ENCODE results near the gene TDRD10. TPM values are rescaled to one million over a fixed set of nuclear protein-coding genes. Genes with fewer than 3 reads are reported as not detected.

TDRD10 gene
- total RNA-seq, 1 experiment from 2014 or later: 0.31 TPM

DNA sequence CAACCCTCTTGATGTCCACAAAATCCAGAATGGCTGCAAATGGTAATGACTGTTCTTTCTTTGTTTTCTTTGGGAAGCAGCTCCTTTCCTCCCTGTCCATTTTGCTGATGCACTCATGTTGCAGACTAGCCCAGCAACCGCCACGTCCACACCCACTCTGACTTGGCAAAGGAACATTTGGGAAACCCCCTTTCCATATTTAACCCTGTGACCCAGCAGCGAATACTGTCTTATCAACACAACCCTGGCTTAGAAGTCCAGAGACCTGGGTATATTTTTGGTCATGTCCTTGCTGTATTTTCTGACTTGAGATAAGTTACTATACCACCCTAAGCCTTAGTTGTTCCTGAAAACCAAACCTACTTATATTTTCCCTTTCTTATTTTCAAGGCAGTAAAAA, 18.3 kb downstream of the TDRD10 start:
- Histone ChIP-seq H3K23ac (ENCODE audit: insufficient read length, low read depth, low read length) (no peak overlapping the region), H3K56ac (ENCODE audit: insufficient read length, low read depth, low read length) (no peak overlapping the region), H3K27me3 (ENCODE audit: insufficient read depth, low read length) (no peaks in the 10 kb centered on the region), H3T11ph (ENCODE audit: low read length) (no peak overlapping the region), H3K4me2 (ENCODE audit: insufficient read depth, insufficient read length, low read length) (no peak overlapping the region), H4K91ac (ENCODE audit: insufficient read length, low read depth, low read length) (no peak overlapping the region), H3K79me1 (ENCODE audit: insufficient read depth, low read depth, low read length, poor library complexity, severe bottlenecking) (no peaks in the 10 kb centered on the region), H3K9me3 (ENCODE audit: control insufficient read depth, low read depth, low read length) (no peaks in the 10 kb centered on the region), H3K9ac (ENCODE audit: extremely low read depth, insufficient read length, low read length) (no peak overlapping the region), H3K14ac (ENCODE audit: insufficient read depth, low read length) (no peak overlapping the region), H3K4ac (ENCODE audit: low read depth, low read length) (no peak overlapping the region), H2BK15ac (ENCODE audit: low read depth, low read length) (no peak overlapping the region), H4K5ac (ENCODE audit: insufficient read length, low read depth, low read length) (no peak overlapping the region), H3K27ac (ENCODE audit: insufficient read length, low read depth, low read length) (no peak overlapping the region), H2BK20ac (ENCODE audit: low read depth, low read length, poor library complexity, severe bottlenecking) (no peak overlapping the region), H2BK120ac (ENCODE audit: low read depth, low read length, poor library complexity, severe bottlenecking) (no peak overlapping the region), H3K23me2 (ENCODE audit: insufficient read length, low read depth, low read length, poor library complexity, severe bottlenecking) (no peaks in the 10 kb centered on the region), H2AFZ (ENCODE audit: low read length) (no peak overlapping the region), H3K79me2 (ENCODE audit: insufficient read depth, low read length) (no peaks in the 10 kb centered on the region), H4K8ac (replicated peaks; ENCODE audit: insufficient read length, low read depth, low read length) (no peak overlapping the region), H2AK5ac (ENCODE audit: insufficient read length, low read length) (no peak overlapping the region), H2BK5ac (ENCODE audit: insufficient read length, low read length) (no peak overlapping the region), H4K20me1 (ENCODE audit: control insufficient read depth, insufficient read depth, insufficient read length) (no peaks in the 10 kb centered on the region), H3K18ac (ENCODE audit: insufficient read length, low read depth, low read length) (no peak overlapping the region), H3K4me1 (ENCODE audit: insufficient read depth, low read length) (no peaks in the 10 kb centered on the region), H2BK12ac (ENCODE audit: insufficient read length, low read depth, low read length) (no peak overlapping the region)
- WGBS (ENCODE audit: extremely low coverage, insufficient read length, low lambda C conversion rate): no CpG with 5 or more reads among the region's 3 CpGs
- H3K9me3 Mint-ChIP-seq: no peaks in the 10 kb centered on the region
- TF ChIP-seq, protein P1, sequence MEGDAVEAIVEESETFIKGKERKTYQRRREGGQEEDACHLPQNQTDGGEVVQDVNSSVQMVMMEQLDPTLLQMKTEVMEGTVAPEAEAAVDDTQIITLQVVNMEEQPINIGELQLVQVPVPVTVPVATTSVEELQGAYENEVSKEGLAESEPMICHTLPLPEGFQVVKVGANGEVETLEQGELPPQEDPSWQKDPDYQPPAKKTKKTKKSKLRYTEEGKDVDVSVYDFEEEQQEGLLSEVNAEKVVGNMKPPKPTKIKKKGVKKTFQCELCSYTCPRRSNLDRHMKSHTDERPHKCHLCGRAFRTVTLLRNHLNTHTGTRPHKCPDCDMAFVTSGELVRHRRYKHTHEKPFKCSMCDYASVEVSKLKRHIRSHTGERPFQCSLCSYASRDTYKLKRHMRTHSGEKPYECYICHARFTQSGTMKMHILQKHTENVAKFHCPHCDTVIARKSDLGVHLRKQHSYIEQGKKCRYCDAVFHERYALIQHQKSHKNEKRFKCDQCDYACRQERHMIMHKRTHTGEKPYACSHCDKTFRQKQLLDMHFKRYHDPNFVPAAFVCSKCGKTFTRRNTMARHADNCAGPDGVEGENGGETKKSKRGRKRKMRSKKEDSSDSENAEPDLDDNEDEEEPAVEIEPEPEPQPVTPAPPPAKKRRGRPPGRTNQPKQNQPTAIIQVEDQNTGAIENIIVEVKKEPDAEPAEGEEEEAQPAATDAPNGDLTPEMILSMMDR (conservative IDR thresholded peaks at IDR 0.05): no peak
- H3K36me3 Mint-ChIP-seq (ENCODE audit: insufficient read depth in 1 of 3, low read depth in 3 of 3): no peaks in the 10 kb centered on the region
- no peak overlapping the region for H3K4me3 Mint-ChIP-seq
- H3K27ac Mint-ChIP-seq: no peak overlapping the region
- peaks cover 16% of the 10 kb centered on the region for H3K27me3 Mint-ChIP-seq (ENCODE audit: low read depth)
- no peak for DNase-seq
- 0 out of 4 replicates have a peak, but pooled peaks cover 0 to 2% of the 10 kb centered on the region in 2 experiments for H3K4me1 Mint-ChIP-seq
